GM18951 (cell line): ENCODE results near the gene KEL.

Source experiments
- POLR2A ChIP-seq: IDR thresholded peaks from 4 replicates; pipeline ENCODE4 v1.6.1; 2011; ENCODE audit warnings: mild to moderate bottlenecking; ENCODE audit not compliant: insufficient read length, insufficient read depth; ENCODE audit errors: extremely low read depth
- in situ Hi-C: fragments of 300-500 bp; cut with MboI; formaldehyde crosslinking; loops from one replicate; pipeline ENCODE4 v1.12.0; 2022; ENCODE audit warnings: low sequenced_read_pairs, mixed read lengths, inconsistent platforms; ENCODE audit not compliant: unreplicated experiment

KEL gene

DNA sequence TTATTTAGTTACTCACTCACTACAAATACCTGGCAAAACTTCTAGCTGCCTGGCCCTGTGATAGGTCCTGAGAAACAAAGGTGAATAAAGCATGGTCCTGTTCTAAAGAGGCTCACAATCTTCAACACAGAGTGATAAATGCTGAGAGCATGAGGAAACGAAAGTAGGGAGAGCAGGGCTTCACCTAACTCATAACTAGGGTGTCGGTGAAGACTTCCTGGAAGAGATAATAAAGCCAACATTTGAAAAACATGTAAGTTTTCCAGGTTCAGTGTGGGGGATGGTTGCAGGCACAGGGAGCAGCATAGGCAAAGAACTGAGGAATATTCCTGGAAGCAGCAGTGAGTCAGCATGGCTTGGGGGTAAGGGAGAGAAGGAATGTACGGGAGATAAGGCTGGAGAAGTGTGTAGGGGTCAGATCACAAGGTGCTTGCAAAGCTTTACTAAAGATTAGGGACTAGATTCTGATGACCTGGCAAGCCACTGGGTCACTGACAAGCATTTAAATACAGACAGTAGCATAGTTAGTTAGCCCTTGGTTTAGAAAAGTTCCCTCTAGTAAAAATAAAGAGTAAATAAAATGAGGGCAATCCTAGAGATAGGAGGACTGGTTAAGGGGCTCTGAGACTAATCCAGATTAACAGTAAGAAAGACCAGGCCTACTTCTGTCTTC is 5.1 kb downstream of the KEL start:
- no peak for TF ChIP-seq POLR2A
- in situ Hi-C loops = no loop called here

DNA sequence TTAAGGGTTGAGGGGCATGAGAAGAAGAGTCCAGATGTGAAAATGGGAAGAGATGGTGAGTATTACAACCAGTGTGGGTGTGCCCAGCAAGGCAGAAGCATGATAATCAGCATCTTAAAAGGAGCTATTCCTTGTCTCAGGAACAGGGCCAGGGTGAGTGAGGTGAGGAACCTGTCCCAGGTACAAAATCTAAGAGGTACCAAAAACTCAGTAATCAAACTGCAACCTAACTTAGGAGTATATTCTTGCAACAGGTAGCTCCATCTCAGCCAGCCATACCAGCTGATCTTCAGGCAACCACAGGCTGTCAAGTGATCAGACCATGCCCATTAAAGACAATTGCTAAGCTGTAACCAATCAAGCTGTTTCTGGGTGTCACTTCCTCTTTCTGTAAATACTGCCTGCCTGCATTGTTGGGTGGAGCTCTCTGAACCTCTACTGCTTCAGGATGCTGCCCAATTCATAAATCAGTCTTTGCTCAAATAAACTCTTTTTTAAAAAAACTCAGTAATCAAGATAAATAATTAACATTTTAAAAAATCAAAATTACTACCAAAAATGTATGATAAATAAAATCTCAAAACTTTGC is 7.4 kb downstream of the KEL start:
- TF ChIP-seq POLR2A = no peak
- in situ Hi-C loops = no loop called here

DNA sequence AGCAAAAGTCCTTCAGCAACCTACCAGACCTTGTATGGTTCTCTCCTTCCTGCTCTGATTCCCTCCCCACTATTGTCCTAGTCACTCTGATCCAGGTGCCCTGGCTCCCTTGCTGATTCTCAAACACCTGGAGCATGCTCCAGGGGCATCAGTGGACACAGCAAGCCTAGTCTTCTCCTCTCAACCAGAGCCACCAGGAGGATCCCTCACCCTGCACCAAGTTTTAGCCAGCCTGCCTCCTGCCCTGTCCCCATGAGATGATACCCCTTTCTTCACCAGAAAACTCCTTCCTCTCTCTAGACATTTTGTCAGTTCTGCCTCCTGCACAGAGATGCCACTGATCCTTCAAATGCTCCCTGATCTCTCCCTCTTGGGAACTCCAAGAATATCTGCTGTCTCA is 11.9 kb downstream of the KEL start:
- TF ChIP-seq POLR2A = no peak
- in situ Hi-C loops = no loop called here

DNA sequence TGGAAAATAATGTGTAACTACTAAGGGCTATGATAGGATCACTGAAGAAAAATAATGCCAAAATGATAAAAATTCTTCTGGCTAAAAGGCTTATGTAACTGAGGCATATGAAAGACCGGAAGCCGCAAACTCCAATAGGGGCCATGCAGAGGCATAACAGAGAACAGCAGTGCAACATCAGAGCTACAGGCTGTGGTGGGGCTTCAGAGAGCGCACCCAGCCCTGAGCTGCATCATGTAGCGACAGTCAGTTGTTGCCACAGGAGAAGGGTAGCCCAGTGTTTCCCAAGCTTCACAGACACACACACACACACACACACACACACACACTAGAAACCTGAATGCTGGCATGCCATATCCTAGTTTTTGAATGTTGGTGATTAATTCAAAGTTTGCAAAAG is 13.6 kb downstream of the KEL start:
- no peak for TF ChIP-seq POLR2A
- in situ Hi-C loops = no loop called here

DNA sequence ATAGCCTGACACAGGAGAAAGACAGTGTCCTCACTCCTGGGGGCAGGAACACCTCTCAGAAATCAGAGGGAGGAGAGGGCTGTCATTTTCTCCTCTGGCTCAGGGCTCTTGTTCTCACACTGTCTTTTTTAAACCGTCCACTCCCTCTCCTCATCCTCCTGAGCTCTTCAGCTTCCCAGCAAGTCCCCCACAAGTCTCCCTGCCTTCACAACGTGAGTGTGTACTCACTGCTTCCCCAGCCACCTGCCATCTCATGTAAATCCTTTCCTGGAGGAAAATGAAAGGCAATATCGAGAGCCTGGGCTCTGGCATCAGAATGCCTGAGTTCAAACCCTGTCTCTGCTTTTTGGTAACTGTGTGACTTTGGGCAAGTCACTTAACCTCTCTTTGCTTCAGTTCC is 17.2 kb downstream of the KEL start:
- TF ChIP-seq POLR2A = no peak
- in situ Hi-C loops = no loop called here

DNA sequence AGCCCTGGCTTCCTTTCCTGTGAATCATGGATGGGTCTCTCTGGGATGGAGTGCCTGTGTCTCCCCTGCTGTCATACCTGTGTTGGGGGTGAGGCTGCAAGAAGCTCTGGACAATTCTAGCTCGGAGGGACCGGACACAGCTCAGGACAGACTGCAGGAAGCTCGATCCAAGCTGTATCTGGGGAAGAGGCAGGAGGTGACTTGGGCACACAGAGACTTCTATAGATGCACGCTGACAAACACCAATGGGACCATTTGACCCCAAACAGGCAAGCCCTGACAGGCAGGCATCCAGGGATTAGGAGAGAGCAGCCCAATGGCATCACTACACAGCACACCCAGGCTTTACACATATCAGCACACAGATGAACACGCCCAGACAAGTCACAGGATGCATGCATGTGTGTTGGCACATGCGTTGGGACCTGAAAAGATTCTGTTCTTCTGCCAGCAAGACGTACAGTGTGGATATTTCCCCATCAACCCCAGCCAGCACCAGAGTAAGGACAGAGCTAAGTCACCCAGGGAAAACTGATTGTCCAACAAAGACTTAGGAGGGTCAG is 18.4 kb downstream of the KEL start:
- in situ Hi-C loops = no loop called here
- no peak for TF ChIP-seq POLR2A

DNA sequence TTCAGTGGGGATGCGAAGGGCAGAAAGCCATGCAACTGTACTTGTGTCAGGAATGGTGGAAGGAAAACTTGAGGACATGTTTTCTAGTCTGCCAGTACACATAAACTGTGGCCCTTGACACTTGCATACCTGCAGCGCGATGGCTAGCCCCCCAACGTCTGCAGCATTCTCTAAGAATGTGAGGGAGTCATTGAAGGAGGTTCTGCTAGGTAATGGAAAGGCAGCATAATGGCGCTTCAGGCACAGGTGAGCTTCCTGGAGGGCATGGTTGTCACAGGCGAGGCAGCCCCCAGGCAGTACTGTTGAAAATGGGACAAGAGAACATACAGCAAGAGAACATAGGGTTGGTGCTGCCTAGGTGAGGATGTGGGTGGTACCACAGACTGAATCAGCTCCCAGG is 19.4 kb downstream of the KEL start:
- TF ChIP-seq POLR2A = no peak
- in situ Hi-C loops = no loop called here

DNA sequence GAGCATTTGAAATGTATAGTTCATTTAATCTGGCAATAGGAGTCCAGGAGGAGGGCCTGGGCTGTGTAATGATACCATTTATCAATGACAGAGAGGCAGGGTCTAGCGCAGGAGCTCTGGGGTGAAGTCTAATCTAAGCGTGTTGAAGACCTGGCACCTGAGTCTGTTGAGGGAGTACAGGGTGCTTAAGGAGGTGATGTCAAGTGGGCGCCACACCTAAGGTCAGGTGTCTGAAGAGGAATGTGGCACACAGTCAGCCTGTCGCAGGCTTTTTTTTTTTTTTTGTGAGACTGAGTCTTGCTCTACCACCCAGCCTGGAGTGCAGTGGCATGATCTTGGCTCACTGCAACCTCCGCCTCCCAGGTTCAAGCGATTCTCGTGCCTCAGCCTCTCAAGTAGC is 20.6 kb downstream of the KEL start:
- no peak for TF ChIP-seq POLR2A
- in situ Hi-C loops = no loop called here

DNA sequence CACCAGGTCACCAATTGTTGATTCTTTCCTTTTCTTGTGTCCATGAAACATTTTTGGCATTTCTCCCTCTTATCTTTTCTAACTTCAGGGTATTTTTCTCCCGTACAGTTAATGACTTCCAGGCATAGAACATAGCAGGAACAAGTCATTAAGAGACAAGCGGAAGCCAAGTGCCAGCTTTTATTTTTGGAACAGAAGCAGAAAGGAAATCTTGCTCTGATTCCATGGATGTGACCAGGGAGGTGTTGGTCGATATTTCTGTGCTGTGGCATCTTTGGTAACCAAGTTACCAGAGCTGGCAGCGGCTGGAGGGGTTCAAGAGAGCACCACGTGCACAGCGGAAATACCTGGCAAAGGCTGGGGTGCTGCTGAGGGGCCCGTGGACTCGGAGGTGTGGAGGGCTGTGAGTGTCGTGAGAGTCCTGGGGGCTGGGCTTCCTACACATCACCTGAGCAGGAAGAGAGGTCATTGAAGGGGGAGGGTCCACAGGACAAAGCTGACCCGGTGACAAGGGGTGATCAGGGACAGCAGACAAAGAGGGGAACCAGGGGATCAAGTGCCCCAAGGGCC is 21.1 kb downstream of the KEL start:
- in situ Hi-C loops = no loop called here
- no peak for TF ChIP-seq POLR2A

DNA sequence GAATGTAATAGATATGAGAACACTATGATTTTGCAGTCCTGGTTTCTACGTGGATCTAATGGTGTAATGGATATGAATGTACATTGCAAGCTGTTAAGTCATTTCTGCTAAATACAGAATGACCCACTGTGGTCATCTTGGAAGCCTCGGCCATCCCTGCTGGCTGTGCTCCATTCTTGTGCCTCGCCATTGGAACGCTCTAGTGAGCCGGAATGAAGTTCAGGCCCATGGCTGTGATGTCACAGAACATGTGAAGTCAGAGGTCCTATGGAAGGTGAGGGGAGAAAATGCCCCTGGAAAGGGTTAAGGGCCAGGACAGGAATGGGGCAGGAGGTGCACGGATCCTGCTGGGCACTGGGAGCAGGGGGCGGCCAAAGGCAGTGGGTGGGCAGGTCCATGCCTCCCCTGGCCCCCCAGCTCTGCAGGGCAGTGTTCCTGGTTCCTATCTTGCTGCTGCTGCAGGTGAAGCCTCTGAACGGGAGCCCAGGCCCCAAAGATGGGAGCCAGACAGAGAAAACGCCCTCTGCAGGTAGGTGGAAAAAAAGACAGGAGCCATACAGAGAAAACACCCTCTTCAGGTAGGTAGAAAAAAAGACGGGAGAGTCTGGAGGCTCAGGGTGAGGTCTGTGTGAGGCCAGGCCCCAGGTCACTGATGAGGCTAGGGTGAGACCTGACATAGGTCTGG is 22.8 kb downstream of the KEL start, which contains the start of gene LLCFC1:
LLCFC1 (plus strand) TSS at position 259 of the 685 bp plus-strand sequence; CDS start at position 397, 138 bp downstream.
- in situ Hi-C loops = no loop called here
- no peak for TF ChIP-seq POLR2A

DNA sequence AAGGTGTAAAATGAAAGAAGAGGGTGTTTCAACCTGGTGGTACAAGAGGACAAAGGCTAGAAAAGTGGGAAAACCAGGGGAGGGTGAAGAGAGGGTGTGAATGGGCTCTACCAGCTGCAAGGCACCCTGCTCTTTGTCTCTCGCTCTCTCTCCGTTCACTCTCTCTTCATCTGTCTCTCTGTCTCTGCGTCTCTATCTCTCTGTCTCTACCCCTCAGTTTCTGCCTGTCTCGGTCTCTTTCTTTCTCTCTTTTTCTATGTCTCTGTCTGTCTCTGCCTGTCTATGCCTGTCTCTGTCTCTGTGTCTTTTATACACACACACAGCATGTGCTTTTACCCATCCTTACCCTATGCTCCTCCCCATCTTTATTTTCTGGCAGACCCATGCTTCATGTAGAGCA is 23.6 kb downstream of the KEL start:
- TF ChIP-seq POLR2A = no peak

DNA sequence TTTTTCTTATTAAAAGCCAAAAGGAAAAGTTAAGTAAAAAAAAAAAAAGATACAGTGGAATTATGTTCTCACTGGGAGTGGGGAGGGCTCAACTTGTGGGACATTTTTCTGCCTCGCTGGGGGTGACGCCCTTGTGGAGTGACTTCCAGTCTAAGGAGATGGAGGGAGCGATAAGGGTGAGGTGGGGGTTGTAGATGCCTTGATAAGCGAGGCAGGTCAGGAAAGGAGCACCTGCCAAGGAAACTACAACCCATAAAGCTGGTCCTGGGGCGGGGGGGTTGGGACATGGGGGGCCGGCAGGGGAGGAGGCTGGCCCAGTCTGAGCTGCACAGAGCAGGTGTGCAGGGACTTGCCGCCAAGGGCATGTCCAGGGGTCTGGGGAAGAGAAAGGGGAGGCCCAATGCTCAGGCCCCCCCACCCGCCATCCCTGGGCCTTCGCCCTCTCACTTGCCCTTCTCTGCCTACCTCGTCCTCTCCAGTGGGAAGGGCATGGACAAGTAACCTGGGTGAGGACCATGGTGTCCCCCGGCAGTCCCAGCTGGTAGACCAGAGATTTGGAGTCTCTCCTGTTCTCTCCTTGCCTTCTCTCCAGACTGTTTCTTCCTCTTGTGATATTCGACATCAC is 26.1 kb downstream of the KEL start:
- no peak for TF ChIP-seq POLR2A
- in situ Hi-C loops = no loop called here

More for the DNA sequence above, 23.6 kb downstream of the KEL start:
- in situ Hi-C loops = no loop called here

DNA sequence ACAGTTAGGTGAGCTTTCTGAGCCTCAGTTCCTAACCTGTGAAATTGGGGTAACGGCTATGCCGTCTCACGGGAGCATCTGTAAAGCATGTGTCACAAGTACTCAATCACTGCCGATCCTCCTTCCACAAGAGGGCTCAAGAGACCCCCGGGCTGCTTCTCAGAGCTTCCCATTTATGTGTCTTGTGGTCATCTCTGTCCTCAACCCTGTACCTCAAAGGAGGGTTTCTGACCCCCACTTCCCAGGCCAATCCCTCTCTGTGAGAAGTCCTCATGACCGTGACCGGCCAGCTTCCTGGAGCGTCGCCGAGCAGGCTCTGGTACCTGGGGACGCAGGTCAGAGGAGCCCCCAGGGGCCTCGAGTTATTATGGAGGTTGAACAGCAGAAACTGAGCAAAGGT is 28.1 kb downstream of the KEL start:
- TF ChIP-seq POLR2A = no peak
- in situ Hi-C loops = no loop called here
